K562 treated with DMSO at 1 percent for 24 hours (cell line): ENCODE data around the gene PGC. TPM values are rescaled to one million over a fixed set of nuclear protein-coding genes. Genes with fewer than 3 reads are reported as not detected.

Experiments
- total RNA-seq: library from RNA; unstranded; fragments of 300-600 nt; gene quantifications from 2 replicates; pipeline ENCODE4 v1.2.3, GENCODE V29; 2022; ENCODE audit warnings: low read depth; ENCODE audit not compliant: insufficient read depth

The PGC gene
- total RNA-seq: not detected in 2 replicates

GRCh38 chr6:41747256-41748101 lies at the start of gene PGC:
Gene PGC, minus strand, starts transcription at chr6:41747397. Its CDS starts 63 bp downstream, at chr6:41747334.

DNA sequence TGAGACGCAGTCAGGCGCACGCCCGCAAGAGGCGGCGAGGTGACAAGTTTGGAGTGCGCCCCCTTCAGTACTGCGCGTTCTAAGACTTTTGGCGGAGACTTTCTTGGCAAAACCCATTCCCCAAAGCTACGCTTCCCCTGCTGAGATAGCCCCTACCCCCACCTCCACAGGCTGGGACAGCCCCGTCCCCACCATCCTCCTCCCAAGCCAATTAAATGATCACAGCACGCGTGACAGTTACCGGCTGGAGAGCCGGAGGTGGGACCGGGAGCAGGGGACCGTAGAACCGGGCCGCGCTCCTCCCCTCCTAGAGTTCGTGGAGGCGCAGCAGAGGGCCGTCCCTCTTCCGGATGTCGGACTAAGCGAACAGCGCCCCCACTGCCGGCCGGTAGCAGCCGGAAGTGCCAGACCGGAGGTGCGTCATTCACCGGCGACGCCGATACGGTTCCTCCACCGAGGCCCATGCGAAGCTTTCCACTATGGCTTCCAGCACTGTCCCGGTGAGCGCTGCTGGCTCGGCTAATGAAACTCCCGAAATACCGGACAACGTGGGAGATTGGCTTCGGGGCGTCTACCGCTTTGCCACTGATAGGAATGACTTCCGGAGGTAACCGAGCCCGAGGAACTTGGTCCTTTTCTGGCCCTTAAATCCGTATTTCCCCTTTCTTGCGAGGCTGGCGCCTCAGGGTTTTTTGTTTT lies 40.2 kb upstream of the PGC start, which contains the start of gene TOMM6:
TSS of gene TOMM6 (plus strand) at position 476 of the 699 bp plus-strand sequence. CDS start at position 480, 4 bp downstream.

DNA sequence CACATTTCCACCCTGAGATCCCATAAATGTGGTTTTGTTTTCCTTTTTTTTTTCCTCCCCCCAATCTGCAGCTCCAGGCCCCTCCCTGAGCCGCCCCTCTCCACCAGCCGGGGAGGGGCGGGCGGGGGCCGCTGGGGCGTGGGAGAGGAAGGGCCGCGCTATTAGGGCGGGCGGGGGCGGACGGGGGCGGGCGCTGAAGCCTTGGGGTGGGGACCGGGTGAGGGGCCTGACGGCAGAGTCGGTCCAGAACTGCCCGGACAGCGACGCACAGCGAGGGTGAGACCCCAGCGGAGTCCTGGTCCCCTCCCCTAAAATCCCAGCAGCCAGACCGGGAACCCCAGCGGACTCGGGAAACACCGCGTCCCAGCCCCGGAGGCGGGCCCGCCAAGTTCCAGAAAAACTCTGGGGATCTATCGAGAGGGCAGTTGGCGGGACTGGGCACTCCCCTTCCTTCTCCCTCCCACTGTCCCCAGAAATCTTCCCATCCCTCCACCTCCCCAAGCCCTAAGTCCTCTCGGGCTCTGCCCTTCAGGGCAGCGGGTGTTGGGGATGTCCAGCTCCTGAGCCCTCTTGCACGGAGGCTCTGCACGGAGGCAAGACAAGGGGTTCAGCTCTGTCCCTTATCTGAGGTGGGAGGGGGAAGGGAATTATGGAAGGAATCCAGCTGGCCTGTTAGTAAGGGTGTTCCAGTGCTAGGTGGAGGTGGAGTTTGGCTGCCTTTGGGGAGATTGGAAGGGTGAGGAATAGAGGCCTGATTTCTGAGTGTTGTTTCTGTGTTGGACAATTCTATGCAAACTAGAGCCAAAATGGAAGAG lies 33.6 kb upstream of the PGC start, which contains the start of gene PRICKLE4:
TSS of gene PRICKLE4 (plus strand) at position 232 of the 815 bp plus-strand sequence. CDS start 2,692 bp downstream, outside the sequence.

GRCh38 chr6:41779788-41780550 lies 32.8 kb upstream of the PGC start, which contains the start of gene FRS3:
Gene FRS3, minus strand, starts transcription at chr6:41779900. Its CDS starts 2,913 bp downstream, at chr6:41776987.

GRCh38 chr6:41735427-41736185 lies 11.6 kb downstream of the PGC start, which contains the start of gene TFEB:
Gene TFEB, minus strand, starts transcription at chr6:41735608. Its CDS starts 44,395 bp downstream, at chr6:41691213.

Other genes starting within 250 kb of the PGC start
- 53.5 and 54.9 TPM in 2 replicates for gene FOXP4, start 201.0 kb downstream of the PGC start, total RNA-seq
- not detected in 2 replicates for gene MDFI, start 108.9 kb downstream of the PGC start, total RNA-seq
- 5.7 and 7.4 TPM in 2 replicates for gene TFEB, start 11.8 kb downstream of the PGC start, total RNA-seq
- gene FRS3, start 32.5 kb upstream of the PGC start, total RNA-seq: 7.6 and 8.6 TPM in 2 replicates
- gene PRICKLE4, start 33.4 kb upstream of the PGC start, total RNA-seq: 2.6 and 4.2 TPM in 2 replicates
- 364 and 389 TPM in 2 replicates for gene TOMM6, start 40.3 kb upstream of the PGC start, total RNA-seq
- gene USP49, start 148.0 kb upstream of the PGC start, total RNA-seq: 8.1 and 10.2 TPM in 2 replicates
- 21.4 and 22.5 TPM in 2 replicates for gene MED20, start 173.7 kb upstream of the PGC start, total RNA-seq
- gene BYSL, start 174.1 kb upstream of the PGC start, total RNA-seq: 29.3 and 30.3 TPM in 2 replicates
- gene CCND3, start 194.4 kb upstream of the PGC start, total RNA-seq: 311 and 348 TPM in 2 replicates